GM19239 (cell line): ENCODE measurements around the gene USP34.
A peak's percentile ranks its signal among the peaks of the same experiment; 100 is the strongest.
"Not testable (repeated sequence)": the region's sequence is repeated elsewhere in the genome, so short reads cannot be mapped to it uniquely, and the experiment has no call there.

Experiments
- DNase-seq: peaks from one replicate; pipeline ENCODE4 v3.0.0; 2011; ENCODE audit warnings: low spot score; ENCODE audit not compliant: insufficient read length
- FAIRE-seq: peaks from 2 replicates; lab custom pipeline; 2011; peaks lifted over from hg19 to GRCh38; lab: Jason Lieb, UNC

The USP34 gene

GRCh38 chr2:61205132-61205531 is 265.8 kb downstream of the USP34 start:
- FAIRE-seq (no peak), DNase-seq (no peak)

- DNase-seq = no peak
- FAIRE-seq = no peak
These were observed 274.2 kb downstream of the USP34 start for GRCh38 chr2:61196671-61197070.

GRCh38 chr2:61194646-61195045 is 276.2 kb downstream of the USP34 start:
- DNase-seq, FAIRE-seq: not testable (repeated sequence)

- FAIRE-seq (no peak), DNase-seq (no peak)
These were observed 277.0 kb downstream of the USP34 start for GRCh38 chr2:61193670-61194561.

GRCh38 chr2:61187085-61187484 is 283.8 kb downstream of the USP34 start:
- FAIRE-seq = no peak
- DNase-seq = no peak

GRCh38 chr2:61185231-61185728 is 285.6 kb downstream of the USP34 start:
- no peak for FAIRE-seq
- DNase-seq = no peak

- DNase-seq (no peak), FAIRE-seq (no peak)
These were observed 286.6 kb downstream of the USP34 start for GRCh38 chr2:61184263-61184662.

- no peak for FAIRE-seq
- DNase-seq = no peak
These were observed 287.1 kb downstream of the USP34 start for GRCh38 chr2:61183795-61184194.

- FAIRE-seq (no peak), DNase-seq (no peak)
These were observed 288.9 kb downstream of the USP34 start for GRCh38 chr2:61182059-61182383.

GRCh38 chr2:61181382-61182058 is 289.4 kb downstream of the USP34 start:
- DNase-seq = no peak
- no peak for FAIRE-seq

GRCh38 chr2:61180686-61181085 is 290.2 kb downstream of the USP34 start:
- no peak for DNase-seq
- FAIRE-seq = no peak

GRCh38 chr2:61179701-61180639 is 290.9 kb downstream of the USP34 start:
- no peak for DNase-seq
- FAIRE-seq = no peak

- DNase-seq = peak; percentile 19
- no peak for FAIRE-seq
These were observed 292.0 kb downstream of the USP34 start for GRCh38 chr2:61178603-61179545.

GRCh38 chr2:61177727-61178549 is 292.9 kb downstream of the USP34 start:
- DNase-seq (peak; percentile 46), FAIRE-seq (peak; percentile 52)

GRCh38 chr2:61176755-61177726 is 293.8 kb downstream of the USP34 start:
- DNase-seq (peak; percentile 98), FAIRE-seq (peak; percentile 81)

GRCh38 chr2:61175036-61175435 is 295.9 kb downstream of the USP34 start:
- no peak for DNase-seq
- no peak for FAIRE-seq

GRCh38 chr2:61173116-61173515 is 297.8 kb downstream of the USP34 start:
- FAIRE-seq = no peak

More at GRCh38 chr2:61173116-61173515, 297.8 kb downstream of the USP34 start:
- DNase-seq = no peak
